Pulmonary artery endothelial cell (primary cell): ENCODE measurements around the gene LMCD1. TPM values are rescaled to one million over a fixed set of nuclear protein-coding genes. Genes with fewer than 3 reads are reported as not detected.

Experiments
- DNase-seq: peaks from one replicate; pipeline ENCODE4 v3.0.0-alpha.2; 2011; ENCODE audit warnings: low read depth, low spot score
- total RNA-seq: library from RNA; depleted of rRNA; stranded (reverse); fragments of >200 nt; gene quantifications from 2 replicates; pipeline ENCODE4 v1.2.3, GENCODE V29; 2014

The LMCD1 gene
- total RNA-seq, 1 donor from 2014 or later, result 14.0 TPM

- DNase-seq, result no peak
Measured at GRCh38 chr3:8505621-8506020, 4.0 kb downstream of the LMCD1 start.

- no peak for DNase-seq
Measured at GRCh38 chr3:8506571-8507061, 5.0 kb downstream of the LMCD1 start.

GRCh38 chr3:8507496-8507895 lies 5.9 kb downstream of the LMCD1 start:
- no peak for DNase-seq

GRCh38 chr3:8509961-8510360 lies 8.3 kb downstream of the LMCD1 start:
- no peak for DNase-seq

GRCh38 chr3:8512234-8512633 lies 10.6 kb downstream of the LMCD1 start:
- no peak for DNase-seq

GRCh38 chr3:8516047-8516661 lies 14.5 kb downstream of the LMCD1 start:
- no peak for DNase-seq

GRCh38 chr3:8516783-8517182 lies 15.2 kb downstream of the LMCD1 start:
- DNase-seq, result no peak

GRCh38 chr3:8517487-8517886 lies 15.9 kb downstream of the LMCD1 start:
- no peak for DNase-seq

- DNase-seq, result no peak
Measured at GRCh38 chr3:8518138-8518537, 16.5 kb downstream of the LMCD1 start.

- DNase-seq, result no peak
Measured at GRCh38 chr3:8519156-8519555, 17.5 kb downstream of the LMCD1 start.

- no peak for DNase-seq
Measured at GRCh38 chr3:8519774-8520448, 18.3 kb downstream of the LMCD1 start.

- DNase-seq, result no peak
Measured at GRCh38 chr3:8520816-8521403, 19.3 kb downstream of the LMCD1 start.

- DNase-seq, result no peak
Measured at GRCh38 chr3:8523041-8523440, 21.4 kb downstream of the LMCD1 start.

GRCh38 chr3:8524249-8524648 lies 22.6 kb downstream of the LMCD1 start:
- no peak for DNase-seq

- DNase-seq, result no peak
Measured at GRCh38 chr3:8524656-8525399, 23.2 kb downstream of the LMCD1 start.

GRCh38 chr3:8525893-8526292 lies 24.3 kb downstream of the LMCD1 start:
- no peak for DNase-seq

GRCh38 chr3:8529181-8529637 lies 27.6 kb downstream of the LMCD1 start:
- no peak for DNase-seq

- DNase-seq, result no peak
Measured at GRCh38 chr3:8529738-8530525, 28.3 kb downstream of the LMCD1 start.

GRCh38 chr3:8530581-8530980 lies 29.0 kb downstream of the LMCD1 start:
- no peak for DNase-seq

GRCh38 chr3:8532251-8532871 lies 30.7 kb downstream of the LMCD1 start:
- no peak for DNase-seq
